ENCODE data around the gene DMD. TPM values are rescaled to one million over a fixed set of nuclear protein-coding genes. Genes with fewer than 3 reads are reported as not detected.
A peak's percentile ranks its signal among the peaks of the same experiment; 100 is the strongest.
"Not testable (repeated sequence)": the region's sequence is repeated elsewhere in the genome, so short reads cannot be mapped to it uniquely, and the experiment has no call there.

Gene DMD
- total and polyA plus RNA-seq, 3 experiments from 2014 or later: 0.03 to 0.48 (median 0.40) TPM

DNA sequence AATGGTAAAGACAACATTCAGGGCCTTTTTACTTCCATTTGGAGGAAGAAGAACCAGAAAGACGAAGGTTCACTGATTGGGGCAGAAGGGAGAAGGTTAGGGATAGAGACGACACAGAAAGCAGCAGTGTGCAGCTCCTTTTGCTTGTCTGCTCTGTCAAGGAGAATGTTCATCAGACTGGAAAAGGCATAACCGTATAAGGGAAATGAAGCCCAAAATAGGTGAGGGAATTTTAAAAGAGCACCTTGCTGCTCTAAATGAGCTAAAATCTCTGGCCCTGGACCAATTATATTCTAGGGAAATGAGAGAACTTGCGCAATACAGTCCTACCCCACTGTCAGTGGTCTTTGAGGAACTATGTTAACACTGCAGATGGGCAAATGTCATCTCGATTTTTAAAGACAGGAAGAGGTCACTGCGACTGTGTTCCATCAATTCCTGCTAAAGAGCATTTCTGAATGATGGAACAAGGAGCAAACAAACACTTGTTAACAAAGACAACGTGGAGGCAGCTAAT is 1229.7 kb downstream of the DMD start:
- H3K4me3 ChIP-seq (ENCODE audit: low read length): no peak overlapping the region
- no peaks in the 10 kb centered on the region for H3K27me3 ChIP-seq (ENCODE audit: insufficient read depth, low read length, poor library complexity, severe bottlenecking)
- H3K4me3 Mint-ChIP-seq: no peak overlapping the region
- no peak overlapping the region for H3K27ac ChIP-seq (ENCODE audit: low read depth, low read length)
- H3K9me3 ChIP-seq (ENCODE audit: low read length): no peaks in the 10 kb centered on the region
- no peaks in the 10 kb centered on the region for H3K4me1 ChIP-seq (ENCODE audit: insufficient read depth, low read length)
- CTCF ChIA-PET: no interaction called here
- H3K27ac Mint-ChIP-seq: no peak overlapping the region
- H3K4me1 Mint-ChIP-seq: no peaks in the 10 kb centered on the region
- POLR2A ChIA-PET: no interaction called here
- no peaks in the 10 kb centered on the region for H3K36me3 ChIP-seq (ENCODE audit: insufficient read depth, low read length)
- peaks cover 0 to 1% (median 0%) of the 10 kb centered on the region in 3 donors for H3K36me3 Mint-ChIP-seq
- H3K9me3 Mint-ChIP-seq: peaks cover 3 to 8% (median 6%) of the 10 kb centered on the region in 5 donors
- peaks cover 0 to 2% of the 10 kb centered on the region in 2 donors for H3K27me3 Mint-ChIP-seq
- no peak for DNase-seq

- Histone ChIP-seq H3K9me3 (ENCODE audit: low read length) (no peaks in the 10 kb centered on the region), H3K4me3 (ENCODE audit: low read length) (no peak overlapping the region), H3K27me3 (ENCODE audit: insufficient read depth, low read length, poor library complexity, severe bottlenecking) (no peaks in the 10 kb centered on the region), H3K27ac (ENCODE audit: low read depth, low read length) (no peak overlapping the region), H3K4me1 (ENCODE audit: insufficient read depth, low read length) (no peaks in the 10 kb centered on the region), H3K36me3 (ENCODE audit: insufficient read depth, low read length) (no peaks in the 10 kb centered on the region)
- H3K4me3 Mint-ChIP-seq: no peak overlapping the region
- no peaks in the 10 kb centered on the region for H3K36me3 Mint-ChIP-seq
- no peak overlapping the region for H3K27ac Mint-ChIP-seq
- POLR2A ChIA-PET: no interaction called here
- CTCF ChIA-PET: no interaction called here
- H3K27me3 Mint-ChIP-seq: peaks cover 0 to 1% of the 10 kb centered on the region in 2 donors
- DNase-seq: no peak
- H3K4me1 Mint-ChIP-seq: no peaks in the 10 kb centered on the region
- H3K9me3 Mint-ChIP-seq: peaks cover 0 to 8% (median 7%) of the 10 kb centered on the region in 5 donors
Measured at GRCh38 chrX:31969714-31970113, 1241.6 kb downstream of the DMD start.

- ChIA-PET POLR2A (no interaction called here), CTCF (no interaction called here)
- H3K4me3 ChIP-seq (ENCODE audit: low read length): no peak overlapping the region
- Mint-ChIP-seq H3K27ac (no peak overlapping the region), H3K9me3 (peaks cover 0 to 4% (median 2%) of the 10 kb centered on the region in 5 donors), H3K27me3 (no peaks in the 10 kb centered on the region), H3K36me3 (no peaks in the 10 kb centered on the region), H3K4me1 (no peaks in the 10 kb centered on the region), H3K4me3 (no peak overlapping the region)
- no peaks in the 10 kb centered on the region for H3K36me3 ChIP-seq (ENCODE audit: insufficient read depth, low read length)
- H3K27me3 ChIP-seq (ENCODE audit: insufficient read depth, low read length, poor library complexity, severe bottlenecking): no peaks in the 10 kb centered on the region
- DNase-seq: no peak
- H3K9me3 ChIP-seq (ENCODE audit: low read length): no peaks in the 10 kb centered on the region
- no peaks in the 10 kb centered on the region for H3K4me1 ChIP-seq (ENCODE audit: insufficient read depth, low read length)
- no peak overlapping the region for H3K27ac ChIP-seq (ENCODE audit: low read depth, low read length)
Measured at GRCh38 chrX:31962256-31962655, 1249.1 kb downstream of the DMD start.

DNA sequence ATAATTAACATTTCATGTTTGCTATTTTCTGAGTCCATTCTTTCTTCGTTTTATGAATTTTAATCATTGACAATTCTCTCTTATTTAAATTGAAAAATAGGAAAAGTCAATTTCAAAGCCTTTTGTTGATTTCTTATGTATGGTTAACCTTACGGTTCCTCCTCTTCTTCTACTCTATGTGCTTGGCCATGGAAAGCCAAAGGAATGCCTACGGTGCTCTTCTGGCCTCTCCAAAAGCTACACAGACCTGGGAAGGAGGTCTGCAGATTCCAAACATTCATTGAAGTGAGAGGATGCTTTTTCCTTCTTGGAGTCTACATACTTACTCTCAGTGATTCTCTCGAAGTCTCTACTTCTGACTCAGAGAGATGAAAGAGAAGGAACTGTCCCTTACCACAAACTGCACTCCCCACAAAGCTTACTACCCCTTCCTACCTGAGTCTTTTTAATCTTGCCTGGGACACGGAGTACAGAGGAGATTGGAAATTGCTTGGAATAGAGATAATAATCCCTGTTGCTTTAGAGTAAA is 1276.4 kb downstream of the DMD start:
- DNase-seq: no peak
- CTCF ChIA-PET: no interaction called here
- no peak overlapping the region for H3K4me3 Mint-ChIP-seq

DNA sequence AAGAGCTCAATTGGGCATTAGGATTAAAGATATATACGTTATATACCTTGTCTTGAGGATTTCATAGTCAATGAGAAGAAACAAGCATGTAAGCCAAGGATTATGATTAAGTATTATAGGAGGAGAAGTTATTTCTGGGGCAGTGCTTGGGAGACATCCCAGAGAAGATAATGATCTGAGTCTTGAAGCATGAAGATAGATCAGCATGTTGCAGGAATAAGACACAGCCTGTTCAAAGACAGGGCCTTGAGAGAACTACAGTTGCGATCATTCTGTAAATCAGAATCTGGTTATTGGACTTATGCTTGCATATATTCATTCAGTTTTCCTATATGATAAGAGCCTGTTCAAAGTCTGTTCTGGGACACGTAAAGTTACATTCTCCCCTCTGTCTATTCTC is 1277.3 kb downstream of the DMD start:
- H3K4me3 Mint-ChIP-seq: no peak overlapping the region
- H3K36me3 ChIP-seq (ENCODE audit: insufficient read depth, low read length): no peaks in the 10 kb centered on the region
- H3K4me1 ChIP-seq (ENCODE audit: insufficient read depth, low read length): no peaks in the 10 kb centered on the region
- H3K4me3 ChIP-seq (ENCODE audit: low read length): no peak overlapping the region
- H3K27me3 ChIP-seq (ENCODE audit: insufficient read depth, low read length, poor library complexity, severe bottlenecking): no peaks in the 10 kb centered on the region
- H3K27me3 Mint-ChIP-seq: no peaks in the 10 kb centered on the region
- H3K27ac ChIP-seq (ENCODE audit: low read depth, low read length): no peak overlapping the region
- no peak for DNase-seq
- CTCF ChIA-PET: no interaction called here
- H3K4me1 Mint-ChIP-seq: no peaks in the 10 kb centered on the region
- peaks cover 0 to 10% (median 4%) of the 10 kb centered on the region in 5 donors for H3K9me3 Mint-ChIP-seq
- no peak overlapping the region for H3K27ac Mint-ChIP-seq
- no peaks in the 10 kb centered on the region for H3K36me3 Mint-ChIP-seq
- POLR2A ChIA-PET: no interaction called here
- no peaks in the 10 kb centered on the region for H3K9me3 ChIP-seq (ENCODE audit: low read length)

More for the DNA sequence above, 1276.4 kb downstream of the DMD start:
- no peak overlapping the region for H3K27ac Mint-ChIP-seq
- Histone ChIP-seq H3K4me1 (ENCODE audit: insufficient read depth, low read length) (no peaks in the 10 kb centered on the region), H3K27ac (ENCODE audit: low read depth, low read length) (no peak overlapping the region), H3K9me3 (ENCODE audit: low read length) (no peaks in the 10 kb centered on the region), H3K4me3 (ENCODE audit: low read length) (no peak overlapping the region), H3K36me3 (ENCODE audit: insufficient read depth, low read length) (no peaks in the 10 kb centered on the region), H3K27me3 (ENCODE audit: insufficient read depth, low read length, poor library complexity, severe bottlenecking) (no peaks in the 10 kb centered on the region)
- no peaks in the 10 kb centered on the region for H3K36me3 Mint-ChIP-seq
- no peaks in the 10 kb centered on the region for H3K27me3 Mint-ChIP-seq
- no peaks in the 10 kb centered on the region for H3K4me1 Mint-ChIP-seq
- POLR2A ChIA-PET: no interaction called here
- H3K9me3 Mint-ChIP-seq: peaks cover 0 to 10% (median 4%) of the 10 kb centered on the region in 5 donors

DNA sequence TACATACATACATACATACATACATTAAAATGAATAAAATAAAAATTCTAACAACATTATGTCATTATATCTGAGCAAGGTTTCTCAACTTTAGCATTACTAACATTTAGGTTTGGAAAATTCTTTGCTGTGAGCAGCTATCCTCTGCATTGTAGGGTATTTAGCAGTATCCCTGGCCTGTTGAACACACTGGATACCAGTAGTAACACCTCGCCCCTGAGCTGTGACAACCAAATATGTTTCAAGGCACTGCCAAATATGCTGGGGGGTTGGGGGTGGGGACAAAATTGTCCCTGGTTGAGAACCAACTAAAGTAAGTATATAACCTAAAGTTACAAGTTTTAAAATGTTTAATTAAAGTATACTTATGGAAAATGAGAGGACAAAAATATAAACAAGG is 1278.6 kb downstream of the DMD start:
- CTCF ChIA-PET: no interaction called here
- Histone ChIP-seq H3K36me3 (ENCODE audit: insufficient read depth, low read length) (no peaks in the 10 kb centered on the region), H3K4me3 (ENCODE audit: low read length) (no peak overlapping the region), H3K4me1 (ENCODE audit: insufficient read depth, low read length) (no peaks in the 10 kb centered on the region), H3K27ac (ENCODE audit: low read depth, low read length) (no peak overlapping the region), H3K27me3 (ENCODE audit: insufficient read depth, low read length, poor library complexity, severe bottlenecking) (no peaks in the 10 kb centered on the region), H3K9me3 (ENCODE audit: low read length) (no peaks in the 10 kb centered on the region)
- no peak for DNase-seq
- Mint-ChIP-seq H3K27ac (no peak overlapping the region), H3K27me3 (no peaks in the 10 kb centered on the region), H3K9me3 (peaks cover 0 to 6% (median 3%) of the 10 kb centered on the region in 5 donors), H3K36me3 (no peaks in the 10 kb centered on the region), H3K4me3 (no peak overlapping the region), H3K4me1 (no peaks in the 10 kb centered on the region)
- POLR2A ChIA-PET: no interaction called here

DNA sequence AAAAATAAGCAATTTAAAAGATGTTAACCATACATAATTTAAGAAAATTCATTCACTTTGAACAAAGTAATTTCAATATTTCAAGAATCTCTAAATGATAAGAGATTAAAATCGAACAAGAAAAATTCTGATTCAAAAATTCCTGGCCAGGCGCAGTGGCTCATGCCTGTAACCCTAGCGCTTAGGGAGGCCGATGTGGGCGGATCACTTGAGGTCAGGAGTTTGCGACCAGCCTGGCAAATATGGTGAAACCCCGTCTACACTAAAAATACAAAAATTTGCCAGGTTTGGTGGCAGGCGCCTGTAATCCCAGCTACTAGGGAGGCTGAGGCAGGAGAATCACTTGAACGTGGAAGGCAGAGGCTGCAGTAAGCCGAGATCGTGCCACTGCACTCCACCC is 1279.0 kb downstream of the DMD start:
- H3K9me3 Mint-ChIP-seq; H3K9me3 ChIP-seq (ENCODE audit: low read length); H3K27me3 ChIP-seq (ENCODE audit: insufficient read depth, low read length, poor library complexity, severe bottlenecking); H3K4me1 ChIP-seq (ENCODE audit: insufficient read depth, low read length); DNase-seq; H3K27ac ChIP-seq (ENCODE audit: low read depth, low read length); H3K36me3 ChIP-seq (ENCODE audit: insufficient read depth, low read length); POLR2A ChIA-PET; H3K27ac Mint-ChIP-seq; H3K4me3 ChIP-seq (ENCODE audit: low read length); H3K36me3 Mint-ChIP-seq; CTCF ChIA-PET; H3K27me3 Mint-ChIP-seq; H3K4me1 Mint-ChIP-seq: not testable (repeated sequence)
- peak overlapping the region in 1 of 7 donors; percentile 41 for H3K4me3 Mint-ChIP-seq

DNA sequence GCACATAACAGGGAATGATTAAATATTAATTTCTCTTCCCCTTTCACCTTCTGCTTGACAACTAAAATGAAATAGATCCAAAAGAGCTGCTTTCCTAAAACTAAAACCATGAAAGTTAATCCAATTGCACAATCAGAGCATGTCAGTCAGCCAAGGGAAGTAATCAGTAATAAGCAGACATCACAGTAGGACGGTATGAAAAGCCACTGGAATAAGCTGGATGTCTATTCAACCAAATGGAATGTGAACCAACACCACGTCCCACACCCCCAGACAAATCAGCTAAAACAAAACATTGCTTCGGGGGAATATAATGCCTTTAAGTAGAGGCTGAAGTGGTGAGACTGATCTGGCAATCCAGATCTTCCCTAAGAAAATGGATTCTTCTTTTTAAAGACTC is 1280.1 kb downstream of the DMD start:
- ChIA-PET CTCF (no interaction called here), POLR2A (no interaction called here)
- no peak overlapping the region for H3K27ac ChIP-seq (ENCODE audit: low read depth, low read length)
- H3K4me3 Mint-ChIP-seq: no peak overlapping the region
- H3K27me3 ChIP-seq (ENCODE audit: insufficient read depth, low read length, poor library complexity, severe bottlenecking): no peaks in the 10 kb centered on the region
- H3K4me1 ChIP-seq (ENCODE audit: insufficient read depth, low read length): no peaks in the 10 kb centered on the region
- H3K36me3 Mint-ChIP-seq: no peaks in the 10 kb centered on the region
- H3K4me3 ChIP-seq (ENCODE audit: low read length): no peak overlapping the region
- H3K9me3 Mint-ChIP-seq: peaks cover 0 to 6% (median 3%) of the 10 kb centered on the region in 5 donors
- H3K36me3 ChIP-seq (ENCODE audit: insufficient read depth, low read length): no peaks in the 10 kb centered on the region
- H3K4me1 Mint-ChIP-seq: no peaks in the 10 kb centered on the region
- no peaks in the 10 kb centered on the region for H3K9me3 ChIP-seq (ENCODE audit: low read length)
- no peak overlapping the region for H3K27ac Mint-ChIP-seq
- no peak for DNase-seq
- H3K27me3 Mint-ChIP-seq: no peaks in the 10 kb centered on the region

- no peak overlapping the region for H3K4me3 Mint-ChIP-seq
Measured at GRCh38 chrX:31929366-31929765, 1282.0 kb downstream of the DMD start.

More at GRCh38 chrX:31929366-31929765, 1282.0 kb downstream of the DMD start:
- Histone ChIP-seq H3K36me3 (ENCODE audit: insufficient read depth, low read length) (no peaks in the 10 kb centered on the region), H3K9me3 (ENCODE audit: low read length) (no peaks in the 10 kb centered on the region), H3K4me1 (ENCODE audit: insufficient read depth, low read length) (no peaks in the 10 kb centered on the region), H3K4me3 (ENCODE audit: low read length) (no peak overlapping the region), H3K27me3 (ENCODE audit: insufficient read depth, low read length, poor library complexity, severe bottlenecking) (no peaks in the 10 kb centered on the region), H3K27ac (ENCODE audit: low read depth, low read length) (no peak overlapping the region)
- no peaks in the 10 kb centered on the region for H3K36me3 Mint-ChIP-seq
- CTCF ChIA-PET: no interaction called here
- no peak overlapping the region for H3K27ac Mint-ChIP-seq
- DNase-seq: no peak
- H3K9me3 Mint-ChIP-seq: peaks cover 0 to 6% (median 2%) of the 10 kb centered on the region in 5 donors
- no peaks in the 10 kb centered on the region for H3K4me1 Mint-ChIP-seq
- POLR2A ChIA-PET: no interaction called here
- H3K27me3 Mint-ChIP-seq: no peaks in the 10 kb centered on the region

All from CD8-positive, alpha-beta memory T cell (primary cell).